Activated B cell treated with CpG ODN at 0.5 μM for 24 hours (primary cell): Measurements from ENCODE around the gene WDR86. TPM values are rescaled to one million over a fixed set of nuclear protein-coding genes. Genes with fewer than 3 reads are reported as not detected.

Experiments
- ATAC-seq: fragments of 200-7000 bp; cut with Tn5 transposase; one replicate; pipeline ENCODE4 v1.10.0; 2021; ENCODE audit warnings: low read depth, mild to moderate bottlenecking, moderate library complexity
- CTCF ChIA-PET: fragments of 350-600 bp; sonication (Branson Sonifier 250); formaldehyde crosslinking; loops from one replicate; lab custom pipeline; 2021; ENCODE audit warnings: antibody characterized with exemption; lab: Charles Lee
- POLR2A ChIA-PET: fragments of 350-600 bp; sonication (Branson Sonifier 250); formaldehyde crosslinking; loops from one replicate; lab custom pipeline; 2021; ENCODE audit warnings: antibody characterized with exemption; lab: Charles Lee
- DNase-seq: peaks from one replicate; pipeline ENCODE4 v3.0.0; 2022
- H3K27ac Mint-ChIP-seq: one replicate; pipeline ENCODE4 v1.8.0; 2020; ENCODE audit warnings: mixed read lengths
- H3K27me3 Mint-ChIP-seq: one replicate; pipeline ENCODE4 v1.8.0; 2021; ENCODE audit warnings: mixed read lengths
- H3K36me3 Mint-ChIP-seq: one replicate; pipeline ENCODE4 v1.8.0; 2021; ENCODE audit warnings: low read depth, mixed read lengths
- H3K4me1 Mint-ChIP-seq: one replicate; pipeline ENCODE4 v1.8.0; 2021; ENCODE audit warnings: mixed read lengths
- H3K4me3 Mint-ChIP-seq: one replicate; pipeline ENCODE4 v1.8.0; 2020; ENCODE audit warnings: mild to moderate bottlenecking, mixed read lengths
- H3K9me3 Mint-ChIP-seq: one replicate; pipeline ENCODE4 v1.8.0; 2020; ENCODE audit warnings: mixed read lengths
- CTCF ChIP-seq: fragments of 200-600 bp; IDR thresholded peaks from one replicate; pipeline ENCODE4 v1.8.0; 2022; ENCODE audit warnings: antibody characterized with exemption, mild to moderate bottlenecking
- intact Hi-C: fragments of 100-400 bp; cut with micrococcal nuclease; formaldehyde crosslinking; loops from one replicate; pipeline ENCODE4 v1.15.1; 2024
- total RNA-seq: library from RNA; stranded (reverse); gene quantifications from 2 replicates; pipeline ENCODE4 v1.2.3, GENCODE V29; 2022

Gene WDR86
- total RNA-seq, 1 donor from 2014 or later: 0.33 TPM

DNA sequence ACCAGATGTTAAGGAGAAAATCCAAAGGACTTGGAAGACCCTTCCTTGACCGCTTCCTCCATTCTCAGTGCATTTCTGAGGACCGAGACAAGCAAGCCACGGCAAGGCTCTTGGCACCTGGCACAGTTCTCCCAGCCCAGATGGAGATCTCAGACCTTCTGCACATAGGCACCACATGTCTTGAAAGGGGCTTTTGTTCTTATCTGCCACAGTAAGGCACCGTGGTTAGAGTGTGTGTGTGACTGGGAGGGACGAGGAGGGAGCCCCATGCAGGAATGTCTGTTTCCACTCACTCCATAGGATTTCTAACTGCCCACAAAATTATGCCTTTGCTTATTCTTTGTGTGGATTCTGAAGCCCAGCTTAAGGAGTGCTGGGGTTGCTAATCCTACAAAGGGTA, 10.3 kb upstream of the WDR86 start:
- no peak for DNase-seq
- intact Hi-C loops: no loop called here
- peaks cover 25% of the 10 kb centered on the region for H3K9me3 Mint-ChIP-seq
- peaks cover 23% of the 10 kb centered on the region for H3K27me3 Mint-ChIP-seq
- TF ChIP-seq CTCF: no peak
- H3K27ac Mint-ChIP-seq: no peak overlapping the region
- no peak for ATAC-seq
- no peaks in the 10 kb centered on the region for H3K4me1 Mint-ChIP-seq
- no peak overlapping the region for H3K4me3 Mint-ChIP-seq
- CTCF ChIA-PET: no interaction called here
- H3K36me3 Mint-ChIP-seq: peaks cover 4% of the 10 kb centered on the region
- POLR2A ChIA-PET: no interaction called here

- intact Hi-C loops: no loop called here
- Mint-ChIP-seq H3K4me1 (no peaks in the 10 kb centered on the region), H3K36me3 (peaks cover 4% of the 10 kb centered on the region), H3K9me3 (peaks cover 20% of the 10 kb centered on the region), H3K27me3 (peaks cover 40% of the 10 kb centered on the region), H3K27ac (no peak overlapping the region), H3K4me3 (no peak overlapping the region)
- DNase-seq (no peak), ATAC-seq (no peak)
- ChIA-PET POLR2A (no interaction called here), CTCF (no interaction called here)
- TF ChIP-seq CTCF: no peak
Measured at GRCh38 chr7:151416941-151417315, 7.1 kb upstream of the WDR86 start.

DNA sequence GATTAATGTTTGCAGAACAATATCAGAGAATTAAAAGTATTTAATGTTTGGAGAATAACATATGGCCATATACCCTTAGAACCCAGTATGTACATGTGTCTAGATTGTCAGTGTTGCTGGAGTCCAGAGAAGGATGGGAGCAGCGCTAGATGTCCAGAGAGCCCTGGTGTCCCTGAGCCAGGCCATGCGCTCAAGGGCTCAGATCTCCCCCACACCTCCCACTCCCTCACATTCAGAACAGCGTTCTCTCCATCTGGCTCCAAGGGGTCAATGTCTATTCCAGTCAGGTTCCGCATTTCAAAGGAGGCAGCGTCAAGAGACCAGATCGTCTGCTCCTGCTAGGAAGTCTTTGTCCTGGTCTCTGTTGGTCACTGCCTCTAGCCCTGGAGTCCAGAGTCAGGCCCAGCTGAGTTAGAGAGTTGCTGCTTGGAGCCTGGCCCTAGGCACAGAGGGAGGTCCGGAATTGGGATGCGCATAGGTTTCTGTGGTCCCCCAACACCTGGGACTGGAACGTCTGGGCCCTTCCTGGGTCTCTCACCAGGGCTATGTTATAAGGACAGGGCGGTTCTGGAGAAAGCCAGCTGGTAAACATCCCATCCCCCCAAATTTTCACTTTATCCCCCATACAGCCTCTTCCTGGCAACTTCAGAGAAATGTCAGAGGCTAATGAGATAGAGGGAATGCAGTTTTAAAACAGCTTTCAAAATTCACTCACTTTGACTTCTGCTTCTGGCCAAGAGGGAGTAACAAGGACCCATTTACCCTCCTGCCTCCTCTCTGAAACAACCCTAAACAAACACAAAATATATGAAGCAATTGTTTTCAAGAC, 6.5 kb upstream of the WDR86 start:
- Mint-ChIP-seq H3K36me3 (peaks cover 4% of the 10 kb centered on the region), H3K4me3 (no peak overlapping the region), H3K4me1 (peaks cover 5% of the 10 kb centered on the region), H3K9me3 (peaks cover 16% of the 10 kb centered on the region), H3K27ac (no peak overlapping the region), H3K27me3 (peaks cover 42% of the 10 kb centered on the region)
- DNase-seq (no peak), ATAC-seq (no peak)
- TF ChIP-seq CTCF: no peak
- ChIA-PET CTCF (no interaction called here), POLR2A (no interaction called here)
- intact Hi-C loops: no loop called here

DNA sequence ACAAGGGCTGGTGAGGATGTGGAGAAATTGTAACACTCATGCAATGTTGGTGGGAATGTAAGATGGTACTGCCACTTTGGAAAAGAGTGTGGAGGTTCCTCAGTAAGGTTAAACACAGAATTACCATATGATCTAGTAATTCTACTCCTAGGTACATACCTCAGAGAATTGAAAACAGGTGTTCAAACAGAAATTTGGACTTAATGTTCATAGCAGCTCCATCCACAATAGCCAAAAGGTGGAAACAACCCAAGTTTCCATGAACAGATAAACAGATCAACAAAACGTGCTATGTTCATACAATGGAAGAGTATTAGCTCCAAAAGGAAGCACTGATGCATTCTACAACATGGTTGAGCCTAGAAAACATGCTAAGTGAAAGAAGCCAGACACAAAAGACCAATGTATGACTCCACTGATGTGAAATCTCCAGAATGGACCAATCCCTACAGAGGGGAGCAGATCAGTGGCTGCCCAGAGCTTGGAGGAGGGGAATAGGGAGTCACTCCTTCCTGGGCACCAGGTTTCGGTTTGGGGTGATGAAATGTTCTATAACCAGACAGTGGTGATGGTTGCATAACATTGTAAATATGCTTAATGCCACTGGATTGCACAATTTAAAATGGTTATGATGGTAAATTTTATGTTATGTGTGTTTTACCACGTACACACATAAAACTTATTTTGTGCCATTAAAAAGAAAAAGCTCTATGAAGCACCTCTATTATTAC, 5.7 kb upstream of the WDR86 start:
- H3K36me3 Mint-ChIP-seq: peaks cover 4% of the 10 kb centered on the region
- CTCF ChIA-PET: no interaction called here

More for the DNA sequence above, 5.7 kb upstream of the WDR86 start:
- peaks cover 13% of the 10 kb centered on the region for H3K4me1 Mint-ChIP-seq
- DNase-seq: no peak
- no peak for TF ChIP-seq CTCF
- H3K9me3 Mint-ChIP-seq: peaks cover 11% of the 10 kb centered on the region
- intact Hi-C loops: no loop called here
- POLR2A ChIA-PET: no interaction called here
- H3K4me3 Mint-ChIP-seq: no peak overlapping the region
- H3K27me3 Mint-ChIP-seq: peaks cover 48% of the 10 kb centered on the region
- no peak overlapping the region for H3K27ac Mint-ChIP-seq
- ATAC-seq: no peak
